Calu3 (cell line): ENCODE data around the gene FOXS1. TPM values are rescaled to one million over a fixed set of nuclear protein-coding genes. Genes with fewer than 3 reads are reported as not detected.

Experiments
- BruUV-seq: library from RNA; stranded (reverse); fragments of 400-500 nt; replicated peaks from 2 replicates; lab custom pipeline; 2021; lab: Mats Ljungman, UMichigan
- CTCF ChIA-PET: fragments of 300-600 bp; sonication (Branson Sonifier 250); formaldehyde crosslinking; loops from one replicate; lab custom pipeline; 2022; ENCODE audit warnings: antibody characterized with exemption; lab: Charles Lee
- DNase-seq: peaks from one replicate; pipeline ENCODE4 v3.0.0; 2022
- H3K27ac Mint-ChIP-seq: one replicate; pipeline ENCODE4 v1.8.0; 2022; ENCODE audit warnings: mixed read lengths; ENCODE audit not compliant: unreplicated experiment
- H3K27me3 Mint-ChIP-seq: one replicate; pipeline ENCODE4 v1.8.0; 2022; ENCODE audit warnings: mixed read lengths; ENCODE audit not compliant: unreplicated experiment
- H3K36me3 Mint-ChIP-seq: one replicate; pipeline ENCODE4 v1.8.0; 2022; ENCODE audit warnings: mild to moderate bottlenecking, moderate library complexity, mixed read lengths; ENCODE audit not compliant: insufficient read depth, unreplicated experiment
- H3K4me1 Mint-ChIP-seq: one replicate; pipeline ENCODE4 v1.8.0; 2022; ENCODE audit warnings: mild to moderate bottlenecking, low read depth, mixed read lengths; ENCODE audit not compliant: unreplicated experiment
- H3K4me3 Mint-ChIP-seq: one replicate; pipeline ENCODE4 v1.8.0; 2022; ENCODE audit warnings: mild to moderate bottlenecking, low read depth, moderate library complexity, mixed read lengths; ENCODE audit not compliant: unreplicated experiment
- H3K9me3 Mint-ChIP-seq: one replicate; pipeline ENCODE4 v1.8.0; 2022; ENCODE audit warnings: low read depth, mixed read lengths; ENCODE audit not compliant: unreplicated experiment
- CTCF ChIP-seq: fragments of 200-600 bp; IDR thresholded peaks from one replicate; pipeline ENCODE4 v1.8.0; 2022; ENCODE audit warnings: antibody characterized with exemption; ENCODE audit not compliant: unreplicated experiment
- intact Hi-C: fragments of 100-400 bp; cut with micrococcal nuclease; formaldehyde crosslinking; loops from one replicate; pipeline ENCODE4 v1.10.0; 2022; ENCODE audit not compliant: unreplicated experiment
- total RNA-seq: library from RNA; stranded (reverse); gene quantifications from 2 replicates; pipeline ENCODE4 v1.2.3, GENCODE V29; 2022

Gene FOXS1
- total RNA-seq, 1 experiment from 2014 or later = not detected

GRCh38 chr20:31862506-31862905 is 17.1 kb upstream of the FOXS1 start:
- no peak for DNase-seq
- intact Hi-C loops = no loop called here
- no peaks in the 10 kb centered on the region for H3K9me3 Mint-ChIP-seq
- no TSS peak for BruUV-seq
- TF ChIP-seq CTCF = no peak
- peaks cover 8% of the 10 kb centered on the region for H3K36me3 Mint-ChIP-seq
- H3K4me3 Mint-ChIP-seq = no peak overlapping the region
- CTCF ChIA-PET = interaction anchor here (0.6 kb wide), 1 partner anchor 93 kb away, joined by 3 read pairs; no protein-coding TSS in a partner anchor
- H3K27ac Mint-ChIP-seq = no peak overlapping the region
- peaks cover 16% of the 10 kb centered on the region for H3K4me1 Mint-ChIP-seq
- no peaks in the 10 kb centered on the region for H3K27me3 Mint-ChIP-seq

- Mint-ChIP-seq H3K9me3 (no peaks in the 10 kb centered on the region), H3K4me3 (peak overlapping the region; percentile 66), H3K27me3 (no peaks in the 10 kb centered on the region), H3K27ac (no peak overlapping the region), H3K36me3 (peaks cover 8% of the 10 kb centered on the region), H3K4me1 (peaks cover 16% of the 10 kb centered on the region)
- CTCF ChIA-PET = no interaction called here
- no TSS peak for BruUV-seq
- TF ChIP-seq CTCF = no peak
- intact Hi-C loops = no loop called here
- DNase-seq = no peak
Measured at GRCh38 chr20:31862157-31862470, 16.7 kb upstream of the FOXS1 start.

- H3K4me1 Mint-ChIP-seq = peaks cover 16% of the 10 kb centered on the region
- no peaks in the 10 kb centered on the region for H3K9me3 Mint-ChIP-seq
- intact Hi-C loops = no loop called here
Measured at GRCh38 chr20:31861385-31862156, 16.2 kb upstream of the FOXS1 start.

GRCh38 chr20:31861135-31861384 is 15.7 kb upstream of the FOXS1 start:
- H3K4me1 Mint-ChIP-seq = peaks cover 16% of the 10 kb centered on the region
- no peaks in the 10 kb centered on the region for H3K27me3 Mint-ChIP-seq
- no peaks in the 10 kb centered on the region for H3K9me3 Mint-ChIP-seq
- H3K4me3 Mint-ChIP-seq = peak overlapping the region; percentile 66
- H3K27ac Mint-ChIP-seq = no peak overlapping the region
- peaks cover 8% of the 10 kb centered on the region for H3K36me3 Mint-ChIP-seq
- BruUV-seq = no TSS peak
- DNase-seq = no peak
- no peak for TF ChIP-seq CTCF
- CTCF ChIA-PET = interaction anchor here (0.7 kb wide), 2 partner anchors 18 to 672 kb away, joined by 4 to 5 read pairs; no protein-coding TSS in a partner anchor
- intact Hi-C loops = no loop called here

More at GRCh38 chr20:31861385-31862156, 16.2 kb upstream of the FOXS1 start:
- no peak for TF ChIP-seq CTCF
- Mint-ChIP-seq H3K27ac (peak overlapping the region; percentile 1), H3K27me3 (no peaks in the 10 kb centered on the region), H3K4me3 (peak overlapping the region; percentile 66), H3K36me3 (peaks cover 8% of the 10 kb centered on the region)
- peak; percentile 63 for DNase-seq
- CTCF ChIA-PET = interaction anchor here (0.7 kb wide), 2 partner anchors 19 to 672 kb away, joined by 4 to 5 read pairs; no protein-coding TSS in a partner anchor
- BruUV-seq = no TSS peak
